ENCODE results near the gene SIRT6. TPM values are rescaled to one million over a fixed set of nuclear protein-coding genes. Genes with fewer than 3 reads are reported as not detected.

Gene SIRT6
- total RNA-seq, 1 donor from 2014 or later, result 26.0 TPM

DNA sequence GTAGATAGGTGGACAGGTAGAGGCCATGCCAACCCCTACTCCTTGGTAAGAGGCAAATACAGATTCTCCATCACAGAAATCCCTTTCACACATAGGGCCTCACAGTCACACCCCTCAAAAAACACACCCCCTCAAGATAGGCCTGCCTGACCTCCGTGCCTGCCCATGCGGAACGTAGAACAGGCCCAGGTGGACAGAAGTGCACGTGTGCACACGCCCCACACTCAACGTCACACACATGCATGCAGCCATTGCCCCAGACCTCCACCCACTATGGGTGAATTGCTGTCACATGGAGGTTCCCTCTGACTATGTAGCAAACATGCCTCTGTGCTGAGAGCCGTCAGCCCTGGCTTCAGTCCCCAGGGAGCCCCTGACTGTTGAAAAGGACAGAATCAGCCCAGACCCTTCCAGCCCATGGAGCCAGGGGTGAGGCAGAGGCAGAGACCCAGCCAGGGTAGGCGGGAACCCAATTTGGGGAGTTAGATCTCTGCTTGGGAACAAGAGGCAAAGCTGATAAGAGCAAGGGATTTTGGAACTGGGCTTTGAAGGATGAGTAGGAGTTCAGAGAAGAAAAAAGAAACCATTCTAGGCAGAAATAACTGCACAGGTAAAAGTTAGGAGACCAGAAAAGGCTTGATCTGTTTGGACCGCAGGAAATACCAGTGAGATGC is 3.2 kb upstream of the SIRT6 start:
- no peak for DNase-seq (ENCODE audit: extremely low spot score, unreplicated experiment)
- H3K27me3 Mint-ChIP-seq (ENCODE audit: unreplicated experiment), result peaks cover 4% of the 10 kb centered on the region
- no peak overlapping the region for H3K4me3 Mint-ChIP-seq (ENCODE audit: unreplicated experiment)

DNA sequence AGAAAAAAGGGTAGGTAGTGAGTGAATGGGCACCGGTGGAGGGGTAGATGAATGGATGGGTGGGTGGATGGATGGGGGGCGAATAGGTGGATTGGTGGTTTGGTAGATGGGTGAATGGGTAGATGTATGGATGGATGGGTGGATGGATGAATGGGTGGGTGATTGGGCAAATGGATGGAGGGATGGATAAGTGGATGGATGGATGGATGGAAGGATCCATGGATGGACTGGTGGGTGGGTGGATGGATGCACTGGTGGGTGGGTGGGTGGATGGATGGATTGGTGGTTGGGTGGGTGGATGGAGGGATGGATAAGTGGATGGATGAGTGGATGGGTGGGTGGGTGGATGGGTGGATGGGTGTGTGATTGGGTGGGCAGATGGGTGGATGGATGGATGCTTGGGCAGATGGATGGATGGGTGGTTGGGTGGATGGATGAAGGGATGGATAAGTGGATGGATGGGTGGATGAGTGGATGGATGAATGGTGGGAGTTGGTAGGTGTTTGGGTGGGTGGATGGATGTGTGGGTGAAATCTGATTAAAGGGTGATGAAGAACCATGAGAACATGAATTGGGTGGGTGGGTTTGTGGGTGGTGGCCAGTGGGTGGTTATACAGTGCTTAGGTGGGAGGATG is 2.5 kb upstream of the SIRT6 start:
- H3K9me3 Mint-ChIP-seq (ENCODE audit: unreplicated experiment), result no peaks in the 10 kb centered on the region
- no peak for DNase-seq (ENCODE audit: extremely low spot score, unreplicated experiment)
- peaks cover 21% of the 10 kb centered on the region for H3K4me1 Mint-ChIP-seq (ENCODE audit: unreplicated experiment)
- peaks cover 4% of the 10 kb centered on the region for H3K27me3 Mint-ChIP-seq (ENCODE audit: unreplicated experiment)
- TF ChIP-seq, protein P1, sequence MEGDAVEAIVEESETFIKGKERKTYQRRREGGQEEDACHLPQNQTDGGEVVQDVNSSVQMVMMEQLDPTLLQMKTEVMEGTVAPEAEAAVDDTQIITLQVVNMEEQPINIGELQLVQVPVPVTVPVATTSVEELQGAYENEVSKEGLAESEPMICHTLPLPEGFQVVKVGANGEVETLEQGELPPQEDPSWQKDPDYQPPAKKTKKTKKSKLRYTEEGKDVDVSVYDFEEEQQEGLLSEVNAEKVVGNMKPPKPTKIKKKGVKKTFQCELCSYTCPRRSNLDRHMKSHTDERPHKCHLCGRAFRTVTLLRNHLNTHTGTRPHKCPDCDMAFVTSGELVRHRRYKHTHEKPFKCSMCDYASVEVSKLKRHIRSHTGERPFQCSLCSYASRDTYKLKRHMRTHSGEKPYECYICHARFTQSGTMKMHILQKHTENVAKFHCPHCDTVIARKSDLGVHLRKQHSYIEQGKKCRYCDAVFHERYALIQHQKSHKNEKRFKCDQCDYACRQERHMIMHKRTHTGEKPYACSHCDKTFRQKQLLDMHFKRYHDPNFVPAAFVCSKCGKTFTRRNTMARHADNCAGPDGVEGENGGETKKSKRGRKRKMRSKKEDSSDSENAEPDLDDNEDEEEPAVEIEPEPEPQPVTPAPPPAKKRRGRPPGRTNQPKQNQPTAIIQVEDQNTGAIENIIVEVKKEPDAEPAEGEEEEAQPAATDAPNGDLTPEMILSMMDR (IDR thresholded peaks at IDR 0.05), result no peak
- peaks cover under 1% of the 10 kb centered on the region for H3K36me3 Mint-ChIP-seq (ENCODE audit: unreplicated experiment)
- no peak overlapping the region for H3K4me3 Mint-ChIP-seq (ENCODE audit: unreplicated experiment)
- H3K27ac Mint-ChIP-seq (ENCODE audit: unreplicated experiment), result no peak overlapping the region

More for the DNA sequence above, 3.2 kb upstream of the SIRT6 start:
- Mint-ChIP-seq H3K27ac (ENCODE audit: unreplicated experiment) (no peak overlapping the region), H3K4me1 (ENCODE audit: unreplicated experiment) (peaks cover 21% of the 10 kb centered on the region), H3K36me3 (ENCODE audit: unreplicated experiment) (no peaks in the 10 kb centered on the region), H3K9me3 (ENCODE audit: unreplicated experiment) (no peaks in the 10 kb centered on the region)
- TF ChIP-seq, protein P1 (IDR thresholded peaks at IDR 0.05), result no peak

GRCh38 chr19:4183967-4184717 is 1.8 kb upstream of the SIRT6 start:
- H3K4me3 Mint-ChIP-seq (ENCODE audit: unreplicated experiment), result peak overlapping the region; percentile 50
- H3K27ac Mint-ChIP-seq (ENCODE audit: unreplicated experiment), result no peak overlapping the region
- peaks cover 7% of the 10 kb centered on the region for H3K36me3 Mint-ChIP-seq (ENCODE audit: unreplicated experiment)
- H3K27me3 Mint-ChIP-seq (ENCODE audit: unreplicated experiment), result peaks cover 3% of the 10 kb centered on the region
- DNase-seq (ENCODE audit: extremely low spot score, unreplicated experiment), result no peak
- no peaks in the 10 kb centered on the region for H3K9me3 Mint-ChIP-seq (ENCODE audit: unreplicated experiment)
- TF ChIP-seq, protein P1 (IDR thresholded peaks at IDR 0.05), result no peak
- peaks cover 21% of the 10 kb centered on the region for H3K4me1 Mint-ChIP-seq (ENCODE audit: unreplicated experiment)

DNA sequence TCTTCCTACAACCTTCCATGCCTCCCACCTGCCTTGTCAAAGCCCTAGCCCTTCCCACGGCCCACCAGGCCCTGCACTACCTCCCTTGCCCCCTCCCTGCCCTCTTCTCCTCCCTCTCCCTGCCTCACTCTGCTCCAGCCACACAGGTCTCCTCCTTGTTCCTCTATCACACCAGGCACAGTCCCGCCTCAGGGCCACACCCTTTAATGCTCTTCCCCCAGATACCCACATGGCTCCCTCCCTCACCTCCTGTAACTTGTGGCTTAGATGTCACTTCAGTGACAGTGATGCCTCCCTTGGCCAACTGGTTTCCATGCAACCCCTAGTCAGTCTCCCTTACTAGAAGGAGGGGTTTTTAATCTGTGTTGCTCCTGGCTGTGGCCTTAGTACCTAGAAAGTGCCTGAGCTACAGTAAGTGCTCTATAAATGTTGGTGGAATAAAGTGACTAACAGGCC is 1.3 kb downstream of the SIRT6 start:
- Mint-ChIP-seq H3K27me3 (ENCODE audit: unreplicated experiment) (no peaks in the 10 kb centered on the region), H3K36me3 (ENCODE audit: unreplicated experiment) (peaks cover 9% of the 10 kb centered on the region), H3K4me3 (ENCODE audit: unreplicated experiment) (peak overlapping the region; percentile 99), H3K4me1 (ENCODE audit: unreplicated experiment) (peaks cover 21% of the 10 kb centered on the region), H3K27ac (ENCODE audit: unreplicated experiment) (no peak overlapping the region), H3K9me3 (ENCODE audit: unreplicated experiment) (no peaks in the 10 kb centered on the region)
- TF ChIP-seq, protein P1 (IDR thresholded peaks at IDR 0.05), result no peak
- no peak for DNase-seq (ENCODE audit: extremely low spot score, unreplicated experiment)

GRCh38 chr19:4178990-4179389 is 3.4 kb downstream of the SIRT6 start:
- H3K27ac Mint-ChIP-seq (ENCODE audit: unreplicated experiment), result no peak overlapping the region

More at GRCh38 chr19:4178990-4179389, 3.4 kb downstream of the SIRT6 start:
- TF ChIP-seq, protein P1 (IDR thresholded peaks at IDR 0.05), result no peak
- Mint-ChIP-seq H3K9me3 (ENCODE audit: unreplicated experiment) (no peaks in the 10 kb centered on the region), H3K4me1 (ENCODE audit: unreplicated experiment) (peaks cover 19% of the 10 kb centered on the region), H3K27me3 (ENCODE audit: unreplicated experiment) (no peaks in the 10 kb centered on the region), H3K4me3 (ENCODE audit: unreplicated experiment) (no peak overlapping the region), H3K36me3 (ENCODE audit: unreplicated experiment) (peaks cover 9% of the 10 kb centered on the region)
- DNase-seq (ENCODE audit: extremely low spot score, unreplicated experiment), result no peak

All from osteocyte (in vitro differentiated cells).